Measurements from ENCODE around the gene IL5.

- TF ChIP-seq CTCF (IDR thresholded peaks at IDR 0.05) (no peak), POLR2AphosphoS5 (IDR thresholded peaks at IDR 0.05) (no peak)
These were observed 46.1 kb upstream of the IL5 start for GRCh38 chr5:132589467-132589866.
